Measurements from ENCODE around the gene WNT3A. TPM values are rescaled to one million over a fixed set of nuclear protein-coding genes. Genes with fewer than 3 reads are reported as not detected.
"Not testable (repeated sequence)": the region's sequence is repeated elsewhere in the genome, so short reads cannot be mapped to it uniquely, and the experiment has no call there.

The WNT3A gene, protein sequence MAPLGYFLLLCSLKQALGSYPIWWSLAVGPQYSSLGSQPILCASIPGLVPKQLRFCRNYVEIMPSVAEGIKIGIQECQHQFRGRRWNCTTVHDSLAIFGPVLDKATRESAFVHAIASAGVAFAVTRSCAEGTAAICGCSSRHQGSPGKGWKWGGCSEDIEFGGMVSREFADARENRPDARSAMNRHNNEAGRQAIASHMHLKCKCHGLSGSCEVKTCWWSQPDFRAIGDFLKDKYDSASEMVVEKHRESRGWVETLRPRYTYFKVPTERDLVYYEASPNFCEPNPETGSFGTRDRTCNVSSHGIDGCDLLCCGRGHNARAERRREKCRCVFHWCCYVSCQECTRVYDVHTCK
- polyA plus RNA-seq (2011; rRNA removed) (not detected in 2 replicates), polyA minus RNA-seq (2011; rRNA and poly(A)+ RNA removed) (not detected in 2 replicates)

GRCh38 chr1:228006786-228007048 lies at the start of gene WNT3A:
Gene WNT3A (plus strand): TSS chr1:228006998. CDS start chr1:228007129, 131 bp downstream.
- DNase-seq (ENCODE audit: low read depth, low spot score): no peak
- POLR2A ChIA-PET: interaction anchor here (0.7 kb wide), 2 partner anchors 68 to 207 kb away, joined by 3 to 5 read pairs; no protein-coding TSS in a partner anchor
- no peaks in the 10 kb centered on the region; the same call in 1 of the 2 replicates for H3K9me3 ChIP-seq (ENCODE audit: control insufficient read depth, insufficient read depth, low read length)
- no peak within 1 kb of the TSS for H3K27ac ChIP-seq (ENCODE audit: low read depth, low read length)
- CTCF ChIA-PET: no interaction called here
- H3K27me3 ChIP-seq (ENCODE audit: control insufficient read depth, insufficient read depth, low read length): peaks cover 64% of the 10 kb centered on the region
- no peak for TF ChIP-seq CTCF (IDR thresholded peaks at IDR 0.05; ENCODE audit: low read depth, low read length)
- H3K4me3 ChIP-seq (ENCODE audit: low read depth, low read length): no peak within 1 kb of the TSS

GRCh38 chr1:227958617-227959324 lies 48.0 kb upstream of the WNT3A start:
- no peak overlapping the region for H3K27ac ChIP-seq (ENCODE audit: low read depth, low read length)
- no peak for TF ChIP-seq CTCF (IDR thresholded peaks at IDR 0.05; ENCODE audit: low read depth, low read length)
- no peak for DNase-seq (ENCODE audit: low read depth, low spot score)
- ChIA-PET POLR2A (no interaction called here), CTCF (interaction anchor here (0.9 kb wide), 1 partner anchor 12 kb away, joined by 3 read pairs; no protein-coding TSS in a partner anchor)
- H3K4me3 ChIP-seq (ENCODE audit: low read depth, low read length): no peak overlapping the region
- H3K9me3 ChIP-seq (ENCODE audit: control insufficient read depth, insufficient read depth, low read length): no peaks in the 10 kb centered on the region
- H3K27me3 ChIP-seq (ENCODE audit: control insufficient read depth, insufficient read depth, low read length): peaks cover 4% of the 10 kb centered on the region

- no peak overlapping the region for H3K4me3 ChIP-seq (ENCODE audit: low read depth, low read length)
- CTCF ChIA-PET: interaction anchor here (0.9 kb wide), 1 partner anchor 12 kb away, joined by 3 read pairs; no protein-coding TSS in a partner anchor
- no peaks in the 10 kb centered on the region for H3K9me3 ChIP-seq (ENCODE audit: control insufficient read depth, insufficient read depth, low read length)
- no peak for DNase-seq (ENCODE audit: low read depth, low spot score)
- peaks cover 4% of the 10 kb centered on the region for H3K27me3 ChIP-seq (ENCODE audit: control insufficient read depth, insufficient read depth, low read length)
- no peak overlapping the region for H3K27ac ChIP-seq (ENCODE audit: low read depth, low read length)
- POLR2A ChIA-PET: no interaction called here
- no peak for TF ChIP-seq CTCF (IDR thresholded peaks at IDR 0.05; ENCODE audit: low read depth, low read length)
These were observed 47.4 kb upstream of the WNT3A start for GRCh38 chr1:227959325-227959860.

GRCh38 chr1:227961651-227962466 lies 44.9 kb upstream of the WNT3A start:
- CTCF ChIA-PET: no interaction called here
- no peak for DNase-seq (ENCODE audit: low read depth, low spot score)
- POLR2A ChIA-PET: no interaction called here

GRCh38 chr1:227966733-227967132 lies 40.1 kb upstream of the WNT3A start:
- POLR2A ChIA-PET; CTCF ChIA-PET; H3K4me3 ChIP-seq (ENCODE audit: low read depth, low read length); H3K27me3 ChIP-seq (ENCODE audit: control insufficient read depth, insufficient read depth, low read length); H3K27ac ChIP-seq (ENCODE audit: low read depth, low read length); H3K9me3 ChIP-seq (ENCODE audit: control insufficient read depth, insufficient read depth, low read length); DNase-seq (ENCODE audit: low read depth, low spot score): not testable (repeated sequence)

More at GRCh38 chr1:227961651-227962466, 44.9 kb upstream of the WNT3A start:
- Histone ChIP-seq H3K9me3 (ENCODE audit: control insufficient read depth, insufficient read depth, low read length) (no peaks in the 10 kb centered on the region), H3K27ac (ENCODE audit: low read depth, low read length) (no peak overlapping the region), H3K27me3 (ENCODE audit: control insufficient read depth, insufficient read depth, low read length) (peaks cover 4% of the 10 kb centered on the region), H3K4me3 (ENCODE audit: low read depth, low read length) (no peak overlapping the region)
- no peak for TF ChIP-seq CTCF (IDR thresholded peaks at IDR 0.05; ENCODE audit: low read depth, low read length)

Measured in AG04450 (cell line).